ENCODE results near the gene PJA2.

Gene PJA2

DNA sequence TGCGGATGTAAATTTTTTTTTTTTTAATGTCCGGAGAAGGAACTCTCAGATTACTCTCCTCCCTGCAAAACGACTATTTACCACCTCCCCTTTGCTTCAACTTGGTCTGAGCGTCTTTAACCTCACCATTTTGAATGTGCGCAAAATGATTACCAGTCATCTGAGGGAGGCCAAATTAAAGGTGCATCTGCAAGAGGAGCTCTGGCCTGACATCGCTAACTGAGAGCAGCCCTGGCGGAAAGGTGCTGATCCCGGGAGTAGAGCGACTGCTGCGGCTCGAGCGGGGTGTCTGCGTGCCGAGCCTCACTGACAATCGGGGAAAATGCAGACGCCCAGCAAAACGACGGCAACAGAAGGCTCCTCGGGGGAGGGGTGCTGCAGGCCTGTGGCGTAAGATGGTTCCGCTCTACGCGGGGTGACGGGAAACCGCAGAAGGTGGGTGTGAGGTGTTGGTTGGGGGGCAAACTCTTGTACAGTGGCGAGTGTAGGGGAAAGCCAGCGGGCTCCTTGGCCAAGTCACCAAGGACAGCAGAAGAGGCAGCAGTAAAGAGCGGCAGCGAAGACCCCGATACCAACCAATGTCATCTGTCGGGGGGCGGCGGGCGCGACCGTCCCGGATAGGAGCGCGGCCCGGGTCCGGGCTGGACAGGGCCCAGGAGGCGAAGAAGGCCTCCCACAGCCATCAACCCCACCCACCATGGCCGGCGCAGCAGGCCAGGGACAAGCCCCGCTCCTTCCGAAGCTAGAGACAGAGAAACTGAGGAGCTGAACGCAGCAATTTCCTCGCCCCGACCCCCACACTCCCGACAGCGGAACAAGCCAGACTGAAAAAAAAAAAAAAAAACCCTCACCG is 557 bp downstream of the PJA2 start:
- peak; percentile 72 for DNase-seq (ENCODE audit: low spot score)

DNA sequence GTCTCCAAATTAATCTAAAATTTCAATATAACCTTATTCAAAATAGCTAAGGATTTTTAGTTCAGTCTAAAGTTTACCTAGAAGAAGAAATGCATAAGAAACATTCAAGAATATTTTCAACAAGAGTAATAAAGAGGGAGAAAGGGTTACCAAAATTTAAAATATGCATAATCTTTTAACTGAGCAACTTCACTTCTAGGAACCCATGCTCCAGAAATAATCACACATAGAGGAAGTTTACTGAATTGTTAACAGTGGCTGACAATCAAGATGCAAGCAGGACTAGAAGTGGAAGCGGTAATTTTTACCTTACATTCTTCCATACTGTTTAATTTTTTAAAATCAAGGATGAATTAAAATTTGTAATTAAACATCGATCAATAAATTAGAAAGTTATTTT is 1.9 kb downstream of the PJA2 start:
- no peak for DNase-seq (ENCODE audit: low spot score)

DNA sequence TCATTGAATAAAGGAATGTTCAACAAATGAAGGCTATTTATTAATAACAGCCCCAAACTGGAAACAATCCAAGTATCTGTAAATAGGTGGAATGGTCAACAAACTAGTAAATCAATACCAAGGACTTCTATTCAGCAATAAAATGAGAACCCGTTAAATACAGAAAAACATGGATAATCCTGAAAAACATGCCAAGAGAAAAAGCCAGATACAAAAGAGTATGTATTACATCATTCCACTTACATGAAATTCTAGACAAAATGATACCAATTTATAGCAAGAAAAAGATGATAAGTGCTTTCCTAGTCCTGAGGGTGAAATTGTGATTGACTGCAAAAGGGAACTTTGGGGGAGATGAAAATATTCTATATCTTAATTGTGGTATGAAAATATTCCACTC is 3.1 kb downstream of the PJA2 start:
- DNase-seq (ENCODE audit: low spot score), result no peak

DNA sequence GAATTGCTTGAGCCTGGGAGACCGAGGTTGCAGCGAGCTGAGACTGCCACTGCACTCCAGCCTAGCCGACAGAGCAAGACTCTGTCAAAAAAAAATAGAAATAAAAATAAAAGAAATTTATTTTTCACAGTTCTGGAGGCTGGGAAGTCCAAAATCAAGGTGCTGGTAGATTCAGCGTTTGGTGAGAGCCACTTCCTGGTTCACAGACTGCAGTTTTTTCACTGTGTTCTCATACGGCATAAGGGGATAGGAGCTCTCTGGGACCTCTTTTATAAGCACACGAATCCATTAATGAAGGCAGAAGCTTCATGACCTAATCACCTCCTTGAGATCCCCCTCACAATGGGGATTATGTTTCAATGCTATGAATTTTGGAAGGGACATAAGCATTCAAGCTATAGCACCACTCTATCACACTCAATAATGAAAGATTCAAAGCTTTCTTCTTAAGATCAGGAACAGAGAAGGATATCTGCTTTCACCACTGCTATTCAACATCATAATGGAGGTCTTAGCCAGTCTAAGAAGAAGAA is 5.3 kb downstream of the PJA2 start:
- no peak for DNase-seq (ENCODE audit: low spot score)

DNA sequence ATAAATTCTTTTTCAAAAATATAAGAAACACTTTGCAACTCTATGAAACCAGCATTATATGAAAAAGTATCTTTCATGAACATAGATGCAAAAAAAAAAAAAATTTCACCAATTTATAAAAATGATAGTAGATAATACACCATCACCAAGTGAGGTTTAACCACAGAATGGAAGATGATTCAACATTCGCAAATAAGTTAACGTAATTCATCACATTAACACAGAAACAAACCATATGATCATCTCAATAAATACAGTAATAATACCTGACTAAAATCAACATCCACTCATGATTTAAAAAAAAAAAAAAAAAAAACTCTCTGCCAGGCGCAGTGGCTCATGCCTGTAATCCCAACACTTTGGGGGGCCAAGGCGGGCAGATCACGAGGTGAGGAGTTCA is 6.3 kb downstream of the PJA2 start:
- DNase-seq (ENCODE audit: low spot score), result no peak

DNA sequence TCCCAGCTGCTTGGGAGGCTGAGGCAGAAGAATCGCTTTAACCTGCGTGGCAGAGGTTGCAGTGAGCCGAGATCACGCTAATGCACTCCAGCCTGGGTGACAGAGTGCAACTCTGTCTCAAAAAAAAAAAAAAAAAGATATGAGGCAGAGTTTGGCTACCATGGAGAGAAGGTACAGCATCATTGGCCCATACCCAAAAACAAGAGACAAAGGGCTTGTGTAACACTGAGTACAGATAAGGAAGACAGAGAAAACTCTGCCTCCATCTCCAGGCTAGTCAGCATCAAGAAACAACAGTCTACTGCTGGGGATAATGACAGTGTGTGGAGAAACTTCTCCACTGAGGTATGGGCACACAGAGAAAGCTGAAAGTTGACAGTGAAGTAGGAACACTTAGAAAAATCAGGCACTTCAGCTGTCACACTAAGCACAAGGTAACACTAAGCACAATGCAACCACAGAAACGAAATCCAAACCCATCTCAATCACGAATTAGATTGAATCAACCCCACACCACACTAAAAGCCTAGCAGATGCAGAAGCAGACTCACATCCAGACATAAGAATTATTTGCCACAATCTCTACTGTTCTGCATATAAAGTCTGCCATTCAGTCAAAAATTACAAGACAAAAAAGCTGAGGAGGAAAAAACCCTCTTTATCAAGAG is 10.5 kb downstream of the PJA2 start:
- DNase-seq (ENCODE audit: low spot score), result peak; percentile 37

DNA sequence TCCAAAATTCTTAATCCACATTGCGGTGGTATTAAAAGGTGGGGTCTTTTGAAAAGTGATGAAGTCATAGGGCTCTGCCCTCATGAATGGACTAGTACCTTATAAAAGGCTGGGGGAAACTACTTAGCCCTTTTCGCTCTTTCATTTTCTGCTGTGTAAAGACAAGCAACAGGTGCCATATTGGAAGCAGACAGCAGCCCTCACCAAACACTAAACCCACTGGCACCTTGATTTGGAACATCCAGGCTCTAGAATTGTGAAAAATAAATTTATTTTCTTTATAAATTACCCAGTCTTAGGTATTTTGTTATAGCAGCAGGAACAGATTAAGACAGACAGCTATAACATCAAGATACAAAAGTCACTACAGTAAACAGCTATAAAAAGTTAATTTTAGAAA is 12.8 kb downstream of the PJA2 start:
- DNase-seq (ENCODE audit: low spot score), result no peak

DNA sequence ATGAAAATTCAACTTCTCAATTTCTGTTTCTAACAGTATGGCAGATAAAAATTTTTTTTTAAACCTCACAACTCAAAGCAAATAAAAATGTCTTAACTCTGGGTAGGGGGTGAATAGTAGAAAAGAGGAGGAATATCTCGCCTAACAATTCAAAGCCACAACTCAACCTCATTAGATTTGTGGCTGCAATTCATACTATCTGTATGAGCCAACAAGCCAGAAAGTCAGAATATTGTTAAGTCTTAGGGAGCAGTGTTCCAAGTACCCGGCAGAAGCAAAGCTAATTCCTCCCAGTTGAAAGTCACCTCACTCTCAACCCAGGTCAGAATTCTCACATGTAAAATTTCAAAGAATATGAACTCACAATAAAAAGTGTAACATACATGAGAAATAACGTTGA is 15.0 kb downstream of the PJA2 start:
- no peak for DNase-seq (ENCODE audit: low spot score)

DNA sequence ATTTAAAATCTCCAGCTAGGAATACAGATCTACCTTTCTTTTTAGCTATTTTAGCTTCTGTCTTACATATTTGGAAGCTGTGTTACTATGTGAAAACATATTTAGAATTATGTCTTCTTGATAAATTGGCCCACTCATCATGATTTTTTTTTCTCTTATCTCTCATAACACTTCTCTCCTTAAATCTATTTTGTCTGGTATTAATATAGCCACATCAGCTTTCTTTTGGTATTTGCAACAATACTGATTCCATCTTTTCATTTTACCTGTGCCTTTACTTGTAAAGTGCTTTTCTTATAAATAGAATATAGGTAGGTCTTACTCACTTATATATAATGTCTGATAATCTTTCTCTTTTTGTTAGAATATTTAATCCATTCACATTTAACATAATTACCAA is 19.6 kb downstream of the PJA2 start:
- DNase-seq (ENCODE audit: low spot score), result no peak

DNA sequence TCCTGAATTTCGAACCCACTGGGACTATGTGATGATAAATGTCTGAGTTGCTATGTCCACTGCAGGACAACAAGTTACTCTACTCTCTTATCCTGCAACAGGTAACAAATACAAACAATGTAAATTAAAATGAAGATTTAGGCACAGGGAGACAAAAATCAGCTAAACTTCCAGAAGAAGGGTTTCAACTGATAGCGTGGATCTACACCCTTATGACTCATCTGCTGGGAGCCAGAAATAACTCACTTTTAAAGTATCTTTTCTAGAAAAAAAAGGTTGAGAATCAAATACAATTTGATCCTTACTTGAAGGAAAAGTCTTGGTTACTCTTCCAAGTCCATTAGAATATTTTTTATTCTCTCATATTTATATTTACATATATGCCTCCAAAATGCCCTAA is 21.4 kb downstream of the PJA2 start:
- DNase-seq (ENCODE audit: low spot score), result no peak

DNA sequence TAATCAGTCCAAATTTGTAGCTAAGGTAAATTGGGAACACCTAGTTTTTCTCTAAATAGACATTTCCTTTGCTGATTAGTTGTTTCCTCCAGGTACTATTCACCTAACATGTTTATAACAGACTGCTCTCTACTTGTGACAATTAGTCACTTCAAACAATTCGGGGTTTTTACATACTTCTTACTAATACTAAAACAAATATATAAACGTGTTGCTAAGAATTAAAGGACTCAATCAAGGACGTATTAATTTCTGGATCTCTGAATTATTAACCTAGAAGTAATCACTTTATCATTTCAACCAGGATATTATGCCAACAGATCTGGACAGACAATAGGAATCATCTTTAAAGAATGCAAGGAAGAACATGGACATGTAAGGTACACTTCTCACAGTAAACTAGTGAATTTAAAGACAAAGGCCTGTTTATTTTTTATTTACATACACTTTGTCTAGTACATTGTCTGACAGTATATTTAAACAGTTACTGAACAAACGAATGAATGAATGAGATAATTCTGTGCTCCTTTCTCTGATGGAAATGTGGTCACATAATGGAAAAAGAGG is 22.3 kb downstream of the PJA2 start:
- no peak for DNase-seq (ENCODE audit: low spot score)

DNA sequence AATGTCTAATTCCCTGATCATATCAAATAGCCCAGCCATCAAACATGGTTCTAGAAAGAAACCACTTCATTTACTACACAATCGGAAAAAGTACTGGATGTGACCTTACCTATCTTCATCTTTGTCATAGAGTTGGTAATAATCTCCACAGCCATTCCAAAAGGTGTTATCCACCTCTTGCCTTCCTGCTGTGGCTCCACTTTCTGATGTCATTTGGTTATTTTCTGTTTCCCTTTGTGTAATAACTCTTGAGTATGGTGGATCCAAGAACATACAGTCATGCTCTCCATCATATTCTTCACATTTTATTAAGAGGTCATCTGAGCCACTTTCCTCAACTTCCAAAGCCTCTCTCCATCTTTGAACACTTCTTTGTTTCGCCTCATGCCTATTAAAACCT is 31.7 kb downstream of the PJA2 start:
- no peak for DNase-seq (ENCODE audit: low spot score)

DNA sequence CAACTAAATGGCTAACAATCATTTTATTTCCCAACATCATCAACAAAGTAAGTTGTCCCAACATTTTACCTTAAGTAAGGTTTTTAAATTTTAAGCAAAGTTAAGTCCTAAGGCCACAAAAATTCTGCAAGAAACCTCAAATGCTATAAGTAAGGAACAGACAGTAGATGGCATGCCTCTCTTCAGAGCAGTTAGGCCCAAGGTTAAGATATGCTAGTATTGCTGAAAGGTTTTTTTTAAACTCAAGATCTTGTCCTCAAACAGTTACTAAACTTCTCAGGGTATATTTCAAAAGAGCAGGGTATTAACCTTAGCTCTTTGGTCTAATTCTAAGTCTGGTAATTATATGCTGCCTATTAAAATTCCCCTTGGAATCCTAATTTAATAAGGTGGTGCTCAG is 35.1 kb downstream of the PJA2 start:
- DNase-seq (ENCODE audit: low spot score), result peak; percentile 7

DNA sequence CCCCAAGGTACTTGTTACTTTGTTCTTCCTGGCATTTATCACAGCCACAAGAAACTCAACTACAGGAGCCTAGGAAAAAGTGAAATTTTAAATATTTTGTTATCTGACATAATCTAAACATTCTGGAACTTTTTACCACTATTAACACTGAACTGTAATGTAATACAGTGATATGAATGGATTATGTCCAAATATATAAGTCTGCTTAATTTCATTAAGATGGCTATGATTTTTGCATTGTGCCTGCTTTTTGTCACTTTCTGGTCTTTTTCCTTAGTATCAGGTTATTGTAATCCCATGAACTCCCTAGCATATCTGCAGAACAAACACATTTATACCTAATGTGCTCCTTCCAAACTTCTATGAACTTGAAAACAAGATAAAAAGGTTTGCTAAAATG is 35.8 kb downstream of the PJA2 start:
- no peak for DNase-seq (ENCODE audit: low spot score)

DNA sequence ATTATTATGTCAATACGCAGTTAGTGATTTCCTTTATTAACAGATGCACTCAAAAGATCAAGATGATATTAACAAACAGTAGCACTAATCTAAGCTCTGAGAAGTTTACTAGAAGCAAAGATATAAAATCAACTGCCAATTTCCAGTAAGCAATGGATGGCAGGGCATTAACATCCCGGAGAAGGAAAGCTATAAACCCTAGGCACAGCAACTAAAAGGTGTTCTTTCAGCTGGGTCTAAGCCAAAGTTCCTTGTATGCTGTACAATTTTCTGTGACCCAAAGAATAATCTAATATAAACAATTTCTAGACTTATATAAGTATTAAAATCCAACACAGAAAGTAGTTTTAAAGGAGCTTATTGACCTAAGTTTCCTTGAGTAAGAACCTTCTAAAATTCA is 39.4 kb downstream of the PJA2 start:
- DNase-seq (ENCODE audit: low spot score), result no peak

DNA sequence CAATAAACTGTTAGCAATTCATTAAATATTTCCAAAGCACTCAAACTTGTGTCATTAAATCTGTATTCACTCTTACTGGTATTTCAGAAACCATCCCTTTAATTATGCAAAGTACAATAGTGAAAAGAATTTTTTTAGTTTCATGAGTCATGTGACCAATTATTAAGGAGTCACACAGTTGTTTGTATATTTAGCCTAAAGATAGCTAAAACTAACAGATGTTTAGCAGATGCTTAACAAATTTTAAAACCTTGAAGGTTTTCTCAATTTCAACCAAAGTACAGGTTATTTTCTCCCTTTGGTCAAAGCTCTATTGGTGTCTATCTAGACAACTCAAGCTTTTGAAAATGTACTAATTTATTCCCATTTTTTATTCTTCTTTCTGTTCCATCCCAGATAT is 44.1 kb downstream of the PJA2 start:
- no peak for DNase-seq (ENCODE audit: low spot score)

DNA sequence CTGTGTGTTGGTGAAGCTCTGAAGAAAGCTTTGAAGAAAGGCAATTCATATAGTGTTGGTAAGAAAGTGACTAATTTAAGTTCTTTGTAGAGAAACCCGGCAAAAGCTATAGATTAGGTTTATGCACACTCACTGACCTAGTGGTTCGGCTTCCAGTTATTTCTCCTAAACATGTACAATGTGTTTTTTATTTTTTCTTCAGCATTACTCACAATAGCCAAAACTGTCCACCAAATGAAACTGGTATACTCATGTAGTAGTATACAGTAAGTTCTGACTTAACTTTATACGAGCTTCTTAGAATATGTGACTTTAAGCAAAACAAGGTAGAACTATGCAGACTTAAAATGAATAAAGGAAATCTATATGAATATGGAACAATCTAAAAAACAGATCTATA is 44.8 kb downstream of the PJA2 start:
- DNase-seq (ENCODE audit: low spot score), result no peak

DNA sequence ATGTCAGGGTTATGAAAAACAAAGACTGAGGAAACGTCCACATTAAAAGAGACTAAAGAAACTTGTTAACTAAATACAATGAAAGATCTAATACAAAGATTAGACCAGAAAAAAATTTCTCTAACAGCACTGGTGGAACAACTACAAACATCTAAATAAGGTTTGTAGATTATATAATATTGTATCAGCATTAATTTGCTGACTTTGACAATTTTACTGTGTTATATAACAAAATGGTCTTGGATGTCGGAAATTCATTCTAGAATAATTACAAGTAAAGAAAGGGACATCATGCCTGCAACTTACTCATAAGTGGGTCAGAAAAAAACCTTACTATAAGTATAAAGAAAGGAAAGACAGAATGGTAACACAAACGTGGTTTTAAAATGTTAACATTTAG is 50.1 kb downstream of the PJA2 start:
- no peak for DNase-seq (ENCODE audit: low spot score)

DNA sequence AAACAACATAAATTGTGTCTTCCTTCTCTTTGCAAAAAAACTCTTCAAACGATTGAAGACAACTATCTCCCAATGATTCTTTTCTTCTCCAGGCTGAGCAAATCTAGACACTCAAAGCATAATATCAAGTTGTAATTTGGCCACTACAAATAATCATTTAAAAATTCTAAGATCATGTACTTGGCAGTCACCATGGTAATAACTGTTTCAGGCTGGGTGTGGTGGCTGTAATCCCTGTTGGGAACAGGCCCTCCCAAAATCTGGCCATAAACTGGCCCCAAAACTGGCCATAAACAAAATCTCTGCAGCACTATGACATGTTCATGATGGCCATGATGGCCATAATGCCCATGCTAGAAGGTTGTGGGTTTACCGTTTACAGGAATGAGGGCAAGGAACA is 52.0 kb downstream of the PJA2 start:
- DNase-seq (ENCODE audit: low spot score), result no peak

DNA sequence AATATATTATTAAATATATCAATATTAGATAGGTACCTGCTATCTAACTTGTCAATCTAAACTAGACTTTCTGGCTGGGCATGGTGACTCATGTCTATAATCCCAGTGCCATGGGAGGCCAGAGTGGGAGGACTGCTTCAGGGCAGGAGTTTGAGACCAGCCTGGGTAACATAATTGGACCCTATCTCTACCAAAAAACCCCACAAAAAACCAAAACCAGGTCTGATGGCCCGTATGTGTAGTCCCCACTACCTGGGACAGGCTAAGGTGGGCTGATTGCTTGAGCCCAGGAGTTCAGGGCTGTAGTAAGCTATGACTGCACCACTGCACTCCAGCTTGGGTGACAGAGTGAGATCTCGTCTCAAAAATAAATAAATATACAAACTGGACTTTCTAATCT is 55.0 kb downstream of the PJA2 start:
- DNase-seq (ENCODE audit: low spot score), result no peak

DNA sequence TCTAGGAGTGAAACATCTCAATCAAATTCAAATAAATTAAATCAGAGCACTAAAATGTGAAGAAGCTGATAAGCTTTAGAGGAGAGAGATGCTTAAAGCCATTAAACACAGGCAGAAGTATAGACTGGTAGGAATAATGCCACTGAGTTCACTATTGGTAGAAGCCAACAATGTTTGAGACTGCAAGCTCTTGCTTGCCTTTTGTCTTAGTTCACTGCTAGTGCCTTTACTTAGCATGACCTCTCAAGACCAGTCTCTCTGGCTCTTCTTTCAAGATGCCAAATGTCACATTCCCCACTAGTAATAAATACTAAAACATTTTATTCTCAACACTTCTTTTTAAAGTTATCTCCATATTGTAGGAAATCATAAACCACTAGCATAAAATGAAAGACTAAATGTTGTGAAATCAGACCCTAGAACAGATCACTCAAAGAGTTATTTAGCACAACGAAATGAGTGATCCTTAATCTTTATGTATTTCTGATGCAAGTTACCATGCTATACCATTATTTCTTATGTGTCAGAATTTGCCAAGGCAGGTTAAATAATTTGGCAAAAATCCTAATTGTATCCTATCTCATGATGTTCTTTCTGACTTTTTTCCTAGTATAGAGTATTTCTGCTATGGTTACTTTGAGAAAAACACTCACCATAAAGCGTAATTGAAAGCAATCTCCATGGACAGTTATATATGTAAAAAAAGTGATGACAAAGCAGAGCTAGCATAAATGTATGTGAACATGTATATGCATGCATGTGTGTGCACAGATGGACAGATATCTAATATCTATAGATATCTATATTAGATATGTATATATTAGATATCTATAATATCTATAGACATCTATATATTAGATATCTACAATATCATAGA is 57.5 kb downstream of the PJA2 start:
- DNase-seq (ENCODE audit: low spot score), result no peak
